ENCODE results near the gene TOR4A. TPM values are rescaled to one million over a fixed set of nuclear protein-coding genes. Genes with fewer than 3 reads are reported as not detected.

The TOR4A gene
- total and polyA plus RNA-seq, 10 of the 15 experiments (the other 5 are each of a cell fraction or from before 2014, with no cell fraction given), result 2.0 to 19.9 (median 3.7) TPM

DNA sequence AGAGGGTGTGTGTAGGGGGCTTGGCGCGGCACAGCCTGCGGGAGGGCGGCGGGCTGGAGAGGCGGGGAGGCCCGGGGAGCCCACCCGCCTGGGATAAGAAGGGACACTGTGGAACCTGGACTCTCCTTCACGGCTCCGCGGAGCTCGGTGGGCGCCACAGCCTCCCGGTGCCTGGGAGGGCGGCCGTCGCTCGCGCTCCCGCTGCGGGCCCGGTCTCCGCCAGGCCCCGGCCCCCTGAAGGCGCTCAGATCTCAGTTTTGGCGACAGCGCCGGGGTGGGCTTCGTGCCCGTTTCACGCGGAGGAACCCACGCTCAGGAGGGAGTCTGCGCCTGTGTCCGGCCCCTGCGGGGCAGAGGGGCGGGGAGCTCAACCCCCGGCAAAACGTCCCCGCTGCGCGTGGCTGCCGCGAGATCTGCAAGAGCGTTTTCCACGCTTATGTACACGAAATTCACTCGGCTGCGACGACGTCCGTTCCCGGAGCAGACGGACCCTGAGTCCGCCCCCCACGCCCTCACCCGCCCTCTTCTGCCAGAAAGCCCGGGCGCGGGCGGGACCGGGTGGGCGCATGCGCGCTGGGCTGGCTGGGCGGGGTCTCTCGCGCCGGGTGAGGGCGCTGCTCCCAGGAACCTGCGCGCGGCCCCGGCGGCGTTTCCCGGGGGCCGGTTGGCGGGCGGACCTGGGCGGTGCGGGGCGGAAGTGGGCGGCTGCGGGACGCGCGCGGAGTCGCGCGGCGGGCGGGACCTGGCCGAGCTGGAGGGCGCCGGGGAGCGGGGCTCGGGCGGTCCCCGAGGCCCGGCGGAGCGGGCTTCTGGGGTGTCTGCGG is 22.7 kb upstream of the TOR4A start, which contains the start of gene NELFB (continued):
- TF ChIP-seq, protein P1, sequence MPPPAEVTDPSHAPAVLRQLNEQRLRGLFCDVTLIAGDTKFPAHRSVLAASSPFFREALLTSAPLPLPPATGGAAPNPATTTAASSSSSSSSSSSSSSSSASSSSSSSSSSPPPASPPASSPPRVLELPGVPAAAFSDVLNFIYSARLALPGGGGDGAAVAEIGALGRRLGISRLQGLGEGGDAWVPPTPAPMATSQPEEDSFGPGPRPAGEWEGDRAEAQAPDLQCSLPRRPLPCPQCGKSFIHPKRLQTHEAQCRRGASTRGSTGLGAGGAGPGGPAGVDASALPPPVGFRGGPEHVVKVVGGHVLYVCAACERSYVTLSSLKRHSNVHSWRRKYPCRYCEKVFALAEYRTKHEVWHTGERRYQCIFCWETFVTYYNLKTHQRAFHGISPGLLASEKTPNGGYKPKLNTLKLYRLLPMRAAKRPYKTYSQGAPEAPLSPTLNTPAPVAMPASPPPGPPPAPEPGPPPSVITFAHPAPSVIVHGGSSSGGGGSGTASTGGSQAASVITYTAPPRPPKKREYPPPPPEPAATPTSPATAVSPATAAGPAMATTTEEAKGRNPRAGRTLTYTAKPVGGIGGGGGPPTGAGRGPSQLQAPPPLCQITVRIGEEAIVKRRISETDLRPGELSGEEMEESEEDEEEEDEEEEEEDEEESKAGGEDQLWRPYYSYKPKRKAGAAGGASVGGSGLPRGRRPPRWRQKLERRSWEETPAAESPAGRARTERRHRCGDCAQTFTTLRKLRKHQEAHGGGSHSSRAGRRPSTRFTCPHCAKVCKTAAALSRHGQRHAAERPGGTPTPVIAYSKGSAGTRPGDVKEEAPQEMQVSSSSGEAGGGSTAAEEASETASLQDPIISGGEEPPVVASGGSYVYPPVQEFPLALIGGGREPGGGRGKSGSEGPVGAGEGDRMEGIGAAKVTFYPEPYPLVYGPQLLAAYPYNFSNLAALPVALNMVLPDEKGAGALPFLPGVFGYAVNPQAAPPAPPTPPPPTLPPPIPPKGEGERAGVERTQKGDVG (CRISPR knock-in tag; IDR thresholded peaks at IDR 0.05), result no peak
- TF ChIP-seq, protein P2, sequence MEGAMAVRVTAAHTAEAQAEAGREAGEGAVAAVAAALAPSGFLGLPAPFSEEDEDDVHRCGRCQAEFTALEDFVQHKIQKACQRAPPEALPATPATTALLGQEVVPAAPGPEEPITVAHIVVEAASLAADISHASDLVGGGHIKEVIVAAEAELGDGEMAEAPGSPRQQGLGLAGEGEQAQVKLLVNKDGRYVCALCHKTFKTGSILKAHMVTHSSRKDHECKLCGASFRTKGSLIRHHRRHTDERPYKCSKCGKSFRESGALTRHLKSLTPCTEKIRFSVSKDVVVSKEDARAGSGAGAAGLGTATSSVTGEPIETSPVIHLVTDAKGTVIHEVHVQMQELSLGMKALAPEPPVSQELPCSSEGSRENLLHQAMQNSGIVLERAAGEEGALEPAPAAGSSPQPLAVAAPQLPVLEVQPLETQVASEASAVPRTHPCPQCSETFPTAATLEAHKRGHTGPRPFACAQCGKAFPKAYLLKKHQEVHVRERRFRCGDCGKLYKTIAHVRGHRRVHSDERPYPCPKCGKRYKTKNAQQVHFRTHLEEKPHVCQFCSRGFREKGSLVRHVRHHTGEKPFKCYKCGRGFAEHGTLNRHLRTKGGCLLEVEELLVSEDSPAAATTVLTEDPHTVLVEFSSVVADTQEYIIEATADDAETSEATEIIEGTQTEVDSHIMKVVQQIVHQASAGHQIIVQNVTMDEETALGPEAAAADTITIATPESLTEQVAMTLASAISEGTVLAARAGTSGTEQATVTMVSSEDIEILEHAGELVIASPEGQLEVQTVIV (IDR thresholded peaks at IDR 0.05; ENCODE audit: borderline replicate concordance, partially characterized antibody), result no peak
- TF ChIP-seq ZNF207 (IDR thresholded peaks at IDR 0.05; ENCODE audit: borderline replicate concordance), result peak; percentile 53; the same call in 1 of the 2 replicates
- TF ChIP-seq, protein P3, sequence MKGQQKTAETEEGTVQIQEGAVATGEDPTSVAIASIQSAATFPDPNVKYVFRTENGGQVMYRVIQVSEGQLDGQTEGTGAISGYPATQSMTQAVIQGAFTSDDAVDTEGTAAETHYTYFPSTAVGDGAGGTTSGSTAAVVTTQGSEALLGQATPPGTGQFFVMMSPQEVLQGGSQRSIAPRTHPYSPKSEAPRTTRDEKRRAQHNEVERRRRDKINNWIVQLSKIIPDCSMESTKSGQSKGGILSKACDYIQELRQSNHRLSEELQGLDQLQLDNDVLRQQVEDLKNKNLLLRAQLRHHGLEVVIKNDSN (IDR thresholded peaks at IDR 0.05; ENCODE audit: borderline replicate concordance, extremely low read length, insufficient read depth, low read depth, low read length), result peak; percentile 15
- TF ChIP-seq ATF7 (IDR thresholded peaks at IDR 0.05; ENCODE audit: low read depth), result no peak
- TF ChIP-seq MEF2B (IDR thresholded peaks at IDR 0.05; ENCODE audit: partially characterized antibody, poor library complexity, severe bottlenecking), result peak; percentile 8
- TF ChIP-seq, protein P4, sequence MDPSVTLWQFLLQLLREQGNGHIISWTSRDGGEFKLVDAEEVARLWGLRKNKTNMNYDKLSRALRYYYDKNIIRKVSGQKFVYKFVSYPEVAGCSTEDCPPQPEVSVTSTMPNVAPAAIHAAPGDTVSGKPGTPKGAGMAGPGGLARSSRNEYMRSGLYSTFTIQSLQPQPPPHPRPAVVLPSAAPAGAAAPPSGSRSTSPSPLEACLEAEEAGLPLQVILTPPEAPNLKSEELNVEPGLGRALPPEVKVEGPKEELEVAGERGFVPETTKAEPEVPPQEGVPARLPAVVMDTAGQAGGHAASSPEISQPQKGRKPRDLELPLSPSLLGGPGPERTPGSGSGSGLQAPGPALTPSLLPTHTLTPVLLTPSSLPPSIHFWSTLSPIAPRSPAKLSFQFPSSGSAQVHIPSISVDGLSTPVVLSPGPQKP (IDR thresholded peaks at IDR 0.05; ENCODE audit: low read depth, low read length), result no peak; the same call in 1 of the 2 replicates
- peak; percentile 73 for TF ChIP-seq NR2F1 (conservative IDR thresholded peaks at IDR 0.05)
- TF ChIP-seq IRF4 (IDR thresholded peaks at IDR 0.05; ENCODE audit: low read depth, low read length), result no peak
- peak; percentile 73; the same call in 1 of the 2 replicates for TF ChIP-seq TBL1XR1 (IDR thresholded peaks at IDR 0.05; ENCODE audit: low read depth, low read length)
- TF ChIP-seq YY1 (IDR thresholded peaks at IDR 0.05; ENCODE audit: low read depth, low read length), result peak; percentile 93
- no peak for TF ChIP-seq SMAD5 (IDR thresholded peaks at IDR 0.05; ENCODE audit: low read depth)
- no peak for TF ChIP-seq BRCA1 (IDR thresholded peaks at IDR 0.05; ENCODE audit: low read depth, low read length)
- TF ChIP-seq SREBF2 (IDR thresholded peaks at IDR 0.05; ENCODE audit: low read length), result no peak
- TF ChIP-seq, protein P5, sequence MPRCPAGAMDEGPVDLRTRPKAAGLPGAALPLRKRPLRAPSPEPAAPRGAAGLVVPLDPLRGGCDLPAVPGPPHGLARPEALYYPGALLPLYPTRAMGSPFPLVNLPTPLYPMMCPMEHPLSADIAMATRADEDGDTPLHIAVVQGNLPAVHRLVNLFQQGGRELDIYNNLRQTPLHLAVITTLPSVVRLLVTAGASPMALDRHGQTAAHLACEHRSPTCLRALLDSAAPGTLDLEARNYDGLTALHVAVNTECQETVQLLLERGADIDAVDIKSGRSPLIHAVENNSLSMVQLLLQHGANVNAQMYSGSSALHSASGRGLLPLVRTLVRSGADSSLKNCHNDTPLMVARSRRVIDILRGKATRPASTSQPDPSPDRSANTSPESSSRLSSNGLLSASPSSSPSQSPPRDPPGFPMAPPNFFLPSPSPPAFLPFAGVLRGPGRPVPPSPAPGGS (IDR thresholded peaks at IDR 0.05; ENCODE audit: borderline replicate concordance, insufficient read depth, low read depth, low read length, poor library complexity, severe bottlenecking), result peak; percentile 40
- TF ChIP-seq ASH2L (IDR thresholded peaks at IDR 0.05; ENCODE audit: borderline replicate concordance, low read depth), result no peak
- no peak for TF ChIP-seq ZNF274 (IDR thresholded peaks at IDR 0.05; ENCODE audit: insufficient read depth, insufficient read length)
- no peak for TF ChIP-seq BCL11A (IDR thresholded peaks at IDR 0.05; ENCODE audit: low read depth, low read length)
- TF ChIP-seq BMI1 (IDR thresholded peaks at IDR 0.05; ENCODE audit: borderline replicate concordance), result no peak
- TF ChIP-seq CBFB (IDR thresholded peaks at IDR 0.05; ENCODE audit: low read depth), result no peak; the same call in 1 of the 2 replicates

Data from GM12878 (cell line).